H1 (cell line): ENCODE data around the gene DYRK1A. TPM values are rescaled to one million over a fixed set of nuclear protein-coding genes. Genes with fewer than 3 reads are reported as not detected.

Experiments
- CTCF ChIA-PET: fragments of 300-600 bp; sonication (Branson Sonifier 250); formaldehyde crosslinking; loops from one replicate; lab custom pipeline; 2021; ENCODE audit not compliant: partially characterized antibody; lab: Charles Lee
- POLR2A ChIA-PET: fragments of 300-600 bp; sonication (Branson Sonifier 250); formaldehyde crosslinking; loops from one replicate; lab custom pipeline; 2021; ENCODE audit warnings: inconsistent platforms; ENCODE audit not compliant: partially characterized antibody; lab: Charles Lee
- DNase-seq, 2 experiments: peaks; one replicate each; pipeline versions ENCODE4 v3.0.0 to v3.0.0-alpha.2; 2010 to 2022; ENCODE audit warnings: low spot score in 2 of 2, low read depth in 1 of 2, mixed read lengths in 1 of 2
- FAIRE-seq: peaks from 2 replicates; lab custom pipeline; 2011; peaks lifted over from hg19 to GRCh38; lab: Jason Lieb, UNC
- H2AFZ ChIP-seq: 2 replicates; pipeline ENCODE4 v1.8.1; 2012; ENCODE audit warnings: low read length, inconsistent platforms
- H2AK5ac ChIP-seq: 2 replicates; pipeline ENCODE4 v1.6.1; 2013; ENCODE audit warnings: low read depth, low read length
- H2BK120ac ChIP-seq: replicated peaks from 2 replicates; pipeline ENCODE3; 2013; ENCODE audit warnings: low read depth, low read length, inconsistent platforms
- H2BK12ac ChIP-seq: 2 replicates; pipeline ENCODE4 v1.6.1; 2013; ENCODE audit warnings: low read depth, low read length
- H2BK15ac ChIP-seq: 2 replicates; pipeline ENCODE4 v1.6.1; 2013; ENCODE audit warnings: low read length
- H2BK20ac ChIP-seq: 2 replicates; pipeline ENCODE4 v1.6.1; 2013; ENCODE audit warnings: low read length
- H2BK5ac ChIP-seq: 2 replicates; pipeline ENCODE4 v1.6.1; 2013; ENCODE audit warnings: low read depth, low read length
- H3K14ac ChIP-seq: 2 replicates; pipeline ENCODE4 v1.6.1; 2013; ENCODE audit warnings: inconsistent platforms; ENCODE audit not compliant: insufficient read length
- H3K18ac ChIP-seq: 2 replicates; pipeline ENCODE4 v1.6.1; 2013; ENCODE audit warnings: low read length; ENCODE audit errors: extremely low read depth
- H3K23ac ChIP-seq: 2 replicates; pipeline ENCODE4 v1.6.1; 2013; ENCODE audit warnings: inconsistent platforms; ENCODE audit not compliant: insufficient read length
- H3K23me2 ChIP-seq: 2 replicates; pipeline ENCODE4 v1.6.1; 2013; ENCODE audit warnings: low read depth, low read length
- H3K27ac ChIP-seq: 2 replicates; pipeline ENCODE4 v1.6.1; 2011; ENCODE audit warnings: low read depth, low read length, inconsistent platforms
- H3K27me3 ChIP-seq, 4 experiments: replicated peaks in 1 of 4; 1 replicate in 1 of 4; 2 replicates in 3 of 4; pipeline versions ENCODE4 v1.6.1 to v1.8.1; 2011 to 2013; ENCODE audit warnings: low read length in 3 of 4, mild to moderate bottlenecking in 3 of 4, inconsistent platforms in 2 of 4, mixed read lengths in 2 of 4, moderate library complexity in 1 of 4; ENCODE audit not compliant: control insufficient read depth in 3 of 4, insufficient read depth in 3 of 4; ENCODE audit errors: extremely low read depth in 1 of 4
- H3K36me3 ChIP-seq, 4 experiments: 2 replicates each; pipeline versions ENCODE4 v1.6.1 to v1.8.1; 2011 to 2013; ENCODE audit warnings: mild to moderate bottlenecking in 4 of 4, low read length in 3 of 4, moderate library complexity in 2 of 4, control low read depth in 1 of 4, inconsistent platforms in 1 of 4; ENCODE audit not compliant: insufficient read depth in 4 of 4, control insufficient read depth in 2 of 4
- H3K4ac ChIP-seq: replicated peaks from 2 replicates; pipeline ENCODE3; 2013; ENCODE audit warnings: low read length, low read depth, mixed read lengths, inconsistent platforms; ENCODE audit not compliant: insufficient read length
- H3K4me1 ChIP-seq, 4 experiments: replicated peaks in 1 of 4; 1 replicate in 1 of 4; 2 replicates in 3 of 4; pipeline versions ENCODE4 v1.6.1 to v1.8.1; 2011 to 2013; ENCODE audit warnings: low read length in 3 of 4, inconsistent platforms in 2 of 4, mixed read lengths in 1 of 4; ENCODE audit not compliant: insufficient read depth in 4 of 4, control insufficient read depth in 3 of 4
- H3K4me2 ChIP-seq, 2 experiments: 2 replicates each; pipeline versions ENCODE4 v1.6.1 to v1.8.1; 2011 to 2013; ENCODE audit warnings: low read depth in 2 of 2, low read length in 2 of 2, control low read depth in 1 of 2, inconsistent platforms in 1 of 2, mild to moderate bottlenecking in 1 of 2; ENCODE audit not compliant: insufficient read depth in 1 of 2
- H3K4me3 ChIP-seq, 4 experiments: fragments of 200-600, 300-600 bp in 1 of 4; sonication (generic), shearing (Covaris generic), sonication (Bioruptor Twin) in 1 of 4; 2 replicates each; pipeline versions ENCODE4 v1.5.1 to v1.8.1; 2011 to 2016; ENCODE audit warnings: low read length in 4 of 4, low read depth in 3 of 4, control low read depth in 2 of 4, inconsistent platforms in 2 of 4, mild to moderate bottlenecking in 2 of 4, mixed read lengths in 1 of 4, moderate library complexity in 1 of 4; ENCODE audit not compliant: insufficient read depth in 2 of 4; ENCODE audit errors: extremely low read depth in 1 of 4
- H3K56ac ChIP-seq: replicated peaks from 2 replicates; pipeline ENCODE3; 2013; ENCODE audit warnings: low read depth, mild to moderate bottlenecking, mixed read lengths, low read length, inconsistent platforms; ENCODE audit not compliant: insufficient read length
- H3K79me1 ChIP-seq: 2 replicates; pipeline ENCODE4 v1.6.1; 2013; ENCODE audit warnings: low read depth, low read length, control low read depth
- H3K79me2 ChIP-seq, 2 experiments: 2 replicates each; pipeline versions ENCODE4 v1.6.1 to v1.8.1; 2012 to 2013; ENCODE audit warnings: low read length in 2 of 2, mild to moderate bottlenecking in 2 of 2, inconsistent platforms in 1 of 2; ENCODE audit not compliant: insufficient read depth in 2 of 2, control insufficient read depth in 1 of 2
- H3K9ac ChIP-seq, 4 experiments: replicated peaks in 1 of 4; 1 replicate in 1 of 4; 2 replicates in 3 of 4; pipeline versions ENCODE4 v1.6.1 to v1.8.1; 2011 to 2013; ENCODE audit warnings: low read depth in 3 of 4, low read length in 3 of 4, control low read depth in 2 of 4, mild to moderate bottlenecking in 2 of 4, moderate library complexity in 2 of 4, inconsistent platforms in 1 of 4; ENCODE audit errors: extremely low read depth in 1 of 4
- H3K9me3 ChIP-seq, 2 experiments: 2 replicates each; pipeline versions ENCODE4 v1.6.1 to v1.8.1; 2012 to 2013; ENCODE audit warnings: mild to moderate bottlenecking in 2 of 2, moderate library complexity in 2 of 2, control low read depth in 1 of 2, inconsistent platforms in 1 of 2, low read depth in 1 of 2, low read length in 1 of 2, mixed read lengths in 1 of 2; ENCODE audit not compliant: insufficient read depth in 2 of 2
- H4K20me1 ChIP-seq, 2 experiments: replicated peaks in 1 of 2; 2 replicates each; pipeline versions ENCODE3 to v1.8.1; 2011 to 2013; ENCODE audit warnings: inconsistent platforms in 2 of 2, low read length in 2 of 2, mild to moderate bottlenecking in 1 of 2; ENCODE audit not compliant: insufficient read depth in 2 of 2, control insufficient read depth in 1 of 2
- H4K5ac ChIP-seq: 2 replicates; pipeline ENCODE4 v1.6.1; 2013; ENCODE audit warnings: low read length, low read depth, mixed read lengths, inconsistent platforms; ENCODE audit not compliant: insufficient read length
- H4K8ac ChIP-seq: 2 replicates; pipeline ENCODE4 v1.8.0; 2013; ENCODE audit warnings: mild to moderate bottlenecking, moderate library complexity, low read length, inconsistent platforms; ENCODE audit not compliant: insufficient read depth; ENCODE audit errors: extremely low read depth
- H4K91ac ChIP-seq: replicated peaks from 2 replicates; pipeline ENCODE3; 2013; ENCODE audit warnings: low read length, mixed read lengths, inconsistent platforms; ENCODE audit not compliant: insufficient read length
- BACH1 ChIP-seq: IDR thresholded peaks from 2 replicates; pipeline ENCODE4 v1.6.1; 2012; ENCODE audit warnings: low read length, improper control_type of control experiment
- NRF1 ChIP-seq: IDR thresholded peaks from 2 replicates; pipeline ENCODE4 v1.6.1; 2011; ENCODE audit warnings: mild to moderate bottlenecking, low read depth, low read length, improper control_type of control experiment
- SP1 ChIP-seq: IDR thresholded peaks from 2 replicates; pipeline ENCODE4 v1.6.1; 2011; ENCODE audit warnings: low read depth, low read length
- SUZ12 ChIP-seq: fragments of 200-600 bp; sonication (generic); IDR thresholded peaks from 2 replicates; pipeline ENCODE4 v1.6.1; 2012; ENCODE audit warnings: mild to moderate bottlenecking, inconsistent platforms, low read length, moderate library complexity, mixed read lengths
- ZNF274 ChIP-seq: IDR thresholded peaks from 2 replicates; pipeline ENCODE4 v1.7.0; 2012; ENCODE audit warnings: low read length, borderline replicate concordance; ENCODE audit errors: extremely low read depth
- WGBS, 2 experiments: shearing (Covaris generic) in 1 of 2; methylation state at CpG; one replicate each; pipeline versions ENCODE4 v1.1.6 to v1.1.7; 2013 to 2015; ENCODE audit warnings: low lambda C conversion rate in 2 of 2, mixed read lengths in 2 of 2, inconsistent platforms in 1 of 2, low coverage in 1 of 2, missing lambda C conversion rate in 1 of 2; ENCODE audit not compliant: insufficient replicate concordance in 2 of 2, insufficient coverage in 1 of 2, insufficient read length in 1 of 2; ENCODE audit errors: extremely low coverage in 1 of 2, missing lambda C conversion rate in 1 of 2; 5-methylcytosine and 5-hydroxymethylcytosine counted together
- polyA plus RNA-seq, 7 experiments: library from polyadenylated mRNA; depleted of rRNA in 3 of 7; stranded (reverse) in 5 of 7; unstranded in 2 of 7; fragments of >200 nt in 5 of 7; fragments of 200-250 nt in 2 of 7; gene quantifications; 1 replicate in 5 of 7; 2 replicates in 1 of 7; 4 replicates in 1 of 7; pipeline versions ENCODE4 v1.2.1 to v1.2.3, GENCODE V29; 2011 to 2013; ENCODE audit warnings: missing spikeins in 2 of 7, mixed read lengths in 2 of 7
- total RNA-seq: library from RNA; stranded (reverse); fragmentation: NEBNext Ultra II Directional; extraction: Animal tissue kit (Norgen Biotek cat#: 25700); gene quantifications from 2 replicates; pipeline ENCODE4 v1.2.1, GENCODE V29; 2021
- TF ChIP-seq, protein P1 (sequence below): IDR thresholded peaks from 2 replicates; pipeline ENCODE4 v1.6.1; 2011; ENCODE audit warnings: low read length, improper control_type of control experiment

DYRK1A gene
- total and polyA plus RNA-seq, 2 of the 8 experiments (the other 6 are each of a cell fraction or from before 2014, with no cell fraction given) = 61.1 to 62.2 TPM

GRCh38 chr21:37468909-37469308 is 102.3 kb downstream of the DYRK1A start:
- Histone ChIP-seq H3K9ac (no peak overlapping the region), H2BK20ac (no peak overlapping the region), H2BK12ac (no peak overlapping the region), H3K4me1 (peaks cover 0 to 6% (median 0%) of the 10 kb centered on the region in 4 experiments; a peak in 2 of 7 replicates), H4K20me1 (peaks cover 6 to 8% of the 10 kb centered on the region in 2 experiments), H3K27ac (no peak overlapping the region), H3K14ac (no peak overlapping the region), H3K56ac (no peak overlapping the region), H2BK5ac (no peak overlapping the region; the same call in 1 of the 2 replicates), H3K4me2 (no peak overlapping the region), H4K8ac (no peak overlapping the region), H4K5ac (no peak overlapping the region), H3K79me2 (peaks cover 13 to 99% of the 10 kb centered on the region in 2 experiments), H2BK15ac (no peak overlapping the region), H2AK5ac (no peak overlapping the region), H3K79me1 (peaks cover 6% of the 10 kb centered on the region), H2BK120ac (no peak overlapping the region), H3K4ac (no peak overlapping the region), H3K9me3 (no peaks in the 10 kb centered on the region), H3K18ac (no peak overlapping the region), H2AFZ (no peak overlapping the region), H4K91ac (no peak overlapping the region), H3K23ac (no peak overlapping the region), H3K36me3 (peaks cover 0 to 27% (median 4%) of the 10 kb centered on the region in 4 experiments; a peak in 5 of 8 replicates), H3K27me3 (no peaks in the 10 kb centered on the region), H3K4me3 (no peak overlapping the region), H3K23me2 (no peaks in the 10 kb centered on the region; the same call in 1 of the 2 replicates)
- POLR2A ChIA-PET = no interaction called here
- FAIRE-seq = no peak
- no peak for TF ChIP-seq NRF1
- TF ChIP-seq SP1 = no peak
- TF ChIP-seq, protein P1, sequence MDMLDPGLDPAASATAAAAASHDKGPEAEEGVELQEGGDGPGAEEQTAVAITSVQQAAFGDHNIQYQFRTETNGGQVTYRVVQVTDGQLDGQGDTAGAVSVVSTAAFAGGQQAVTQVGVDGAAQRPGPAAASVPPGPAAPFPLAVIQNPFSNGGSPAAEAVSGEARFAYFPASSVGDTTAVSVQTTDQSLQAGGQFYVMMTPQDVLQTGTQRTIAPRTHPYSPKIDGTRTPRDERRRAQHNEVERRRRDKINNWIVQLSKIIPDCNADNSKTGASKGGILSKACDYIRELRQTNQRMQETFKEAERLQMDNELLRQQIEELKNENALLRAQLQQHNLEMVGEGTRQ = no peak
- no peak for TF ChIP-seq BACH1
- TF ChIP-seq ZNF274 = no peak
- TF ChIP-seq SUZ12 = no peak
- no peak for DNase-seq
- CTCF ChIA-PET = interaction anchor here (2.0 kb wide), 1 partner anchor 11 kb away, joined by 6 read pairs; no protein-coding TSS in a partner anchor
- 92% methylated on average over 4 of the region's 4 CpGs; no CpG with 5 or more reads in 1 of the 2 experiments for WGBS, 2 experiments
